IMR-90 (cell line): ENCODE data around the gene TRAK2.

Source experiments
- POLR2A ChIP-seq: IDR thresholded peaks from 2 replicates; pipeline ENCODE4 v1.6.1; 2012; ENCODE audit warnings: mild to moderate bottlenecking, low read depth, low read length
- TF ChIP-seq, protein P1 (sequence below): conservative IDR thresholded peaks from 2 replicates; pipeline ENCODE4 v1.5.1; 2012; ENCODE audit warnings: mild to moderate bottlenecking, low read depth, low read length, improper control_type of control experiment

DNA sequence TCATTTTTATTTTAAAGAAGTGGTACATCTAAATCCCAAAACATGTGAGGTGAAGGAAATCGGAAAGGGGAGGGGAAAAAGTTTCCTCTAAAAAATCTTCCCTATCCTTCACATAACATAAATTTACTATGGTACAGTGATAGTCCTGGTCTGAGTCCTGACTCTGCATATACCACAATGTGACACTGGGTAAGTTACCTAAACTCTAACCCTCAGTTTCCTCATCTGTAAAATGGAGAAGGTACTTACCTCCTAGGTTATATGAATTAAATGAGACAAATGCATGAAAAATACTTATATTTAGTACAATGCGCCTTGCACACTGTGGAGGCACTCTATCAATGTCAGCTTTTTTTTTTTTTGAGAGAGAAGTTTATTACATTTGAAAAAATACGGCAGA is 42.3 kb downstream of the TRAK2 start:
- TF ChIP-seq POLR2A, result no peak
- TF ChIP-seq, protein P1, sequence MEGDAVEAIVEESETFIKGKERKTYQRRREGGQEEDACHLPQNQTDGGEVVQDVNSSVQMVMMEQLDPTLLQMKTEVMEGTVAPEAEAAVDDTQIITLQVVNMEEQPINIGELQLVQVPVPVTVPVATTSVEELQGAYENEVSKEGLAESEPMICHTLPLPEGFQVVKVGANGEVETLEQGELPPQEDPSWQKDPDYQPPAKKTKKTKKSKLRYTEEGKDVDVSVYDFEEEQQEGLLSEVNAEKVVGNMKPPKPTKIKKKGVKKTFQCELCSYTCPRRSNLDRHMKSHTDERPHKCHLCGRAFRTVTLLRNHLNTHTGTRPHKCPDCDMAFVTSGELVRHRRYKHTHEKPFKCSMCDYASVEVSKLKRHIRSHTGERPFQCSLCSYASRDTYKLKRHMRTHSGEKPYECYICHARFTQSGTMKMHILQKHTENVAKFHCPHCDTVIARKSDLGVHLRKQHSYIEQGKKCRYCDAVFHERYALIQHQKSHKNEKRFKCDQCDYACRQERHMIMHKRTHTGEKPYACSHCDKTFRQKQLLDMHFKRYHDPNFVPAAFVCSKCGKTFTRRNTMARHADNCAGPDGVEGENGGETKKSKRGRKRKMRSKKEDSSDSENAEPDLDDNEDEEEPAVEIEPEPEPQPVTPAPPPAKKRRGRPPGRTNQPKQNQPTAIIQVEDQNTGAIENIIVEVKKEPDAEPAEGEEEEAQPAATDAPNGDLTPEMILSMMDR, result no peak
